GM19099 (cell line): ENCODE results near the gene GUCA2B.

Experiments
- POLR2A ChIP-seq: IDR thresholded peaks from 3 replicates; pipeline ENCODE4 v1.6.1; 2011; ENCODE audit warnings: low read depth; ENCODE audit not compliant: insufficient read length; ENCODE audit errors: extremely low read depth

Gene GUCA2B

DNA sequence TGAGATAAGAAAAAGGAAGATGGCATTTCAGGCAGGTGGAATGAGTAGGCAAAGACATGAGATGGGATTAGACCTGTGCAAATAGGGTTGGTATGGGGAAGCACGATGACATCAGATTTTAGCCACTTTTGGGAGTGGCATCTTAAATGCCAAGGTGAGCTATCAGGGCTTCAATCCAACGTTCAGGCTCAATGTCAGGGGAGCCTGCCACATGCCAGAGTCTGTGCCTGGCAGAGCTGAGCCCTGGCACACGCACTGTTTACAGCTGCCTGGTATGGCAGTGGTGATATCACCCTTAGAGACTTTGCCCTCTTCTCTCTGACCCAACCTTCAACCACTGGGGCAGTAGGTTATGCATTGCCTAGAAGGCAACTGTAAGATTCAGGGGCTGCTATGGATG lies 1.1 kb upstream of the GUCA2B start:
- TF ChIP-seq POLR2A: no peak

- no peak for TF ChIP-seq POLR2A
Observed at GRCh38 chr1:42153624-42154023, 414 bp downstream of the GUCA2B start.

DNA sequence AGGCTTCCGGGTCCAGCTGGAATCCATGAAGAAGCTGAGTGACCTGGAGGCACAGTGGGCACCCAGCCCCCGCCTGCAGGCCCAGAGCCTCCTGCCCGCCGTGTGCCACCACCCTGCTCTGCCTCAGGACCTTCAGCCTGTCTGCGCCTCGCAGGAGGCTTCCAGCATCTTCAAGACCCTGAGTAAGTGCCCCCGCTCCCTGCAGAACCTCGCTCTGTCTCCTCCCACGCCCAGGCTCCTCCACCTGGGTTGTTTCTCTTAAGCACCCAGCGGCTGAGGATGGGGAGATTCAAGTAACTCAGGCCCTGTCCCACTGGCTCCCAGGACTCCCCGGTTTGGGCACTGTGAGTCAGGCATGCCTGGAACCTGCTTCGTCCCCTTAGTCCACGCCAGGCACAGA lies 1.5 kb downstream of the GUCA2B start:
- no peak for TF ChIP-seq POLR2A

GRCh38 chr1:42155362-42155761 lies 2.2 kb downstream of the GUCA2B start:
- no peak for TF ChIP-seq POLR2A

DNA sequence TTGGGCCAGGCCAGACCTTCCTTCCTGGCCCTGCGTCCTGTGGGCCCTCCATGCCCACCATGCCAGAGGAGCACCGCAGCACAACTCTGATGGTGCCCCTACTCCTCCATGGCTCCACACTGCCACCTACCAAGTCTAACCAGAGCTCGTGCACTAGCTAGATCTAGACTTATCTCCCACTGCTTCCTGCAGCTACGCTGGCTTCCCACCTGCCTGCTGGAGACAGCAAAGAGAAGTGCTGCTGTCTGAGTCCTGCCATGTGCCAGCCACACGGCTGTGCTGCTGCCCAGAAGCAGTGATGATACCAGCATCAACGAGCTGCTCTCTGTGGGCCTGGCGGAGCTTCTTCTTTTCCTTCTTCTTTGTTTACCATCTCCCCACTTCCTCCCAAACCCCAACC lies 4.5 kb downstream of the GUCA2B start:
- no peak for TF ChIP-seq POLR2A

DNA sequence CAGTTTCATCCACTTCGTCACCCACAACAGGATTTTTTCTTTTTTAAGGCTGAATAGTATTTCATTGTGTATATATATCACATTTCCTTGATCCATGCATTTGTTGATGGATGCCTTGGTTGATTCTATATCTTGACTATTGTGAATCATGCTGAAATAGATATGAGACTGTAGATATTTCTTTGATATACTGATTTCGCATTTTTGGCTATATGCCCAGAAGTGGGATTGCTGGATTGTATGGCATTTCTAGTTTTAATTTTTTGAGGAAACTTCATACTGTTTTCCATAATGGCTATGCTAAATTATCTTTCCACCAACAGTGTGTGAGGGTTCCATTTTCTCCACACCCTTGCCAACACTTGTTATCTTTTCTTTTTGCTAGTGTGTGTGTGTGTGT lies 5.0 kb downstream of the GUCA2B start:
- TF ChIP-seq POLR2A: no peak

GRCh38 chr1:42162181-42162580 lies 9.0 kb downstream of the GUCA2B start:
- no peak for TF ChIP-seq POLR2A

GRCh38 chr1:42163114-42163513 lies 9.9 kb downstream of the GUCA2B start:
- no peak for TF ChIP-seq POLR2A

GRCh38 chr1:42163536-42164503 lies 10.6 kb downstream of the GUCA2B start:
- TF ChIP-seq POLR2A: no peak

DNA sequence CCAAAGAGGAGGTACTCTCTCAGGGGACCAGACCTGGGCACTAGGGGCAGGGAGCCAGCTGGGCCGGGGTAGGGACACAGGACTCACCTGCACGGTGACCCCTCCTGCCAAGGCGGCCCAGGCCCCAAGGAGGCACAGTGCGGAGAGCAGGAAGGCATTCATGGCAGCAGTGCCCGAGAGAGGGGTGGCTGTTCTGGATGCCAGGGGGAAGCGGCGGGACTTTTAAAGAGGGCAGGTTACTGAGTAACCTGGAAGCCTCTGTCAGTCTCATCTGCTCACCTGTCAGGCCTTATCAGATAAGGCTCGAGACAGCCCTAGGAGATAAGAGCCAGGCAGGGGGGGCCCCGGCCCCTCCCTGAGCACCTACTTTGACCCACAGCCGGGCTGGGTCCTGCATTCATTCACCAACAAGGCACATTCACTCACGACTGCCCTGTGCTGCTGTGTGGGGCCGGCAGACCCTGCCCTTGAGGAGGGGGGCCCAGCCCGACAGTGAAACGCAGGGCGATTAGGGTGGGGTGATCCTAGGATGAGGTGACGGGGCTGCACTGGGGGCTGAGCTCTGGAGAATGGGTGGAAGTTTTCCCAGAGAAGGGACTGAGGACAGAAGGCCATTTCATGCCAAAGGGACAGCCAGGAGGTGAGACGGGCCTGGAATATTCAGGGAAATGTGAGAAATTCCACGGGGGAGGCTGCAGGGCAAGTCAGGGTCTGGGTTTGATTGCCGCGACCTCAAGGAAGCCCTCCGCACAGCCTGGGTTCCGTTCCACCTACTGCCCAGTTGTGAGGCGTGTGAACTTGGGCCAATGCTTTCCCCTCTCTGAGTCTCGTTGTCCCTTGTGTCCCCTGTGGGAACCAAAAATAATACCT lies 11.6 kb downstream of the GUCA2B start, which contains the start of gene GUCA2A:
Gene GUCA2A (minus strand): TSS at position 195 of the 870 bp plus-strand sequence. CDS start 33 bp downstream, at position 162.
- no peak for TF ChIP-seq POLR2A

- no peak for TF ChIP-seq POLR2A
Observed at GRCh38 chr1:42165511-42166210, 12.5 kb downstream of the GUCA2B start.

DNA sequence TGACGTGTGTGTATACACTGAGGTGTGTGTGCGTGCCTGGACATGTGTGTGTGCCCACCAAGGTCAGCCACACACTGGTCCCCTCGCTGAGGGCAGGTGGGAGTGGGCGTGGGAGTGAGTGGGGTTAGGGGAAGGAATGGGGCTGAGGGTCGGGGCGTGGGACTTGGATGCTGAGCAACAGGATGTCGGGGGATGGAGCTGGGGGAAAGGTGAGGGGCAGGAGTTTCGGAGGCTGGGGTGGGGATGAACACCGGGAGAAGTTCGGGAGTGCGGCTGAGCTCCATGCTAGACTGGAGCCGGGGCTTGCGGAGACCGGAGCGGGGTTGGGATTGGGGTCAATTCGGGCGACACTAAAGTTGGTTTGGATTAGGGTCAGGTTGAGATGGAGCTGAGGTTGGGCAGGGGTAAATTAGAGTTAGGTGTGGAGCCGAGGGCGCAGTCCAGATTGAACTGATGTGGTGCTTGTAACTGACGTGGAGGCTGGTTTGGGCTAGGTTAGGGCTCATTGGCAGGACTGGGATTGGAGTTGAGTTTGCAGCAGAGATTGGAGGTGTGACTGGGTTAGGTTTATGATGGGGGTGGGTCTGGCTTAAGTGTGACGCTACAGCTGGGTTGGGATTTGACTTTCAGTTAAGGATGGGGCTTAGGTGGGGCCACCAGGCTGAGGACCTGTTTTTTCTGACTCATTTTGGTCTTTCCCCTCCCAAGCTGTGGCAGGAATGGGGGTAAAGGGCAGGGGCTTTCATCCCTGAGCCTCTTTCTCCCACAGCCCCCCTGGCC lies 14.6 kb downstream of the GUCA2B start:
- no peak for TF ChIP-seq POLR2A

- TF ChIP-seq POLR2A: no peak
Observed at GRCh38 chr1:42168391-42168670, 15.1 kb downstream of the GUCA2B start.

- no peak for TF ChIP-seq POLR2A
Observed at GRCh38 chr1:42168763-42169162, 15.6 kb downstream of the GUCA2B start.
